Fibroblast of skin of abdomen (primary cell): ENCODE data around the gene CLIC6.
"Not testable (repeated sequence)": the region's sequence is repeated elsewhere in the genome, so short reads cannot be mapped to it uniquely, and the experiment has no call there.

Experiments
- DNase-seq: peaks from one replicate; pipeline ENCODE4 v3.0.0-alpha.2; 2013

The CLIC6 gene

GRCh38 chr21:34653522-34653921, 15.3 kb upstream of the CLIC6 start:
- DNase-seq, result no peak

- no peak for DNase-seq
These were observed 6.9 kb upstream of the CLIC6 start for GRCh38 chr21:34661848-34662247.

- no peak for DNase-seq
These were observed 1.0 kb upstream of the CLIC6 start for GRCh38 chr21:34667761-34668160.

GRCh38 chr21:34669149-34669879, 520 bp downstream of the CLIC6 start:
- DNase-seq, result no peak

GRCh38 chr21:34669880-34670219, 1.1 kb downstream of the CLIC6 start:
- DNase-seq, result not testable (repeated sequence)

GRCh38 chr21:34670220-34670961, 1.6 kb downstream of the CLIC6 start:
- DNase-seq, result no peak

- DNase-seq, result no peak
These were observed 2.2 kb downstream of the CLIC6 start for GRCh38 chr21:34670962-34671348.

- DNase-seq, result no peak
These were observed 2.7 kb downstream of the CLIC6 start for GRCh38 chr21:34671462-34671861.

- no peak for DNase-seq
These were observed 3.1 kb downstream of the CLIC6 start for GRCh38 chr21:34671891-34672290.

- no peak for DNase-seq
These were observed 4.2 kb downstream of the CLIC6 start for GRCh38 chr21:34673006-34673405.

GRCh38 chr21:34674468-34674867, 5.7 kb downstream of the CLIC6 start:
- no peak for DNase-seq

- no peak for DNase-seq
These were observed 7.1 kb downstream of the CLIC6 start for GRCh38 chr21:34675871-34676270.

- no peak for DNase-seq
These were observed 10.3 kb downstream of the CLIC6 start for GRCh38 chr21:34679051-34679450.

GRCh38 chr21:34684174-34684876, 15.5 kb downstream of the CLIC6 start:
- DNase-seq, result no peak

- no peak for DNase-seq
These were observed 18.3 kb downstream of the CLIC6 start for GRCh38 chr21:34687065-34687464.

GRCh38 chr21:34687745-34688144, 19.0 kb downstream of the CLIC6 start:
- no peak for DNase-seq

GRCh38 chr21:34688145-34688544, 19.4 kb downstream of the CLIC6 start:
- DNase-seq, result no peak

GRCh38 chr21:34688715-34689114, 19.9 kb downstream of the CLIC6 start:
- no peak for DNase-seq

GRCh38 chr21:34690041-34690792, 21.4 kb downstream of the CLIC6 start:
- DNase-seq, result no peak

GRCh38 chr21:34690793-34691175, 22.0 kb downstream of the CLIC6 start:
- no peak for DNase-seq

GRCh38 chr21:34691390-34692032, 22.7 kb downstream of the CLIC6 start:
- DNase-seq, result no peak

GRCh38 chr21:34692458-34693020, 23.7 kb downstream of the CLIC6 start:
- no peak for DNase-seq
